ENCODE data around the gene GALNT9. TPM values are rescaled to one million over a fixed set of nuclear protein-coding genes. Genes with fewer than 3 reads are reported as not detected.

GALNT9 gene
- total RNA-seq, 1 donor from 2014 or later = not detected

DNA sequence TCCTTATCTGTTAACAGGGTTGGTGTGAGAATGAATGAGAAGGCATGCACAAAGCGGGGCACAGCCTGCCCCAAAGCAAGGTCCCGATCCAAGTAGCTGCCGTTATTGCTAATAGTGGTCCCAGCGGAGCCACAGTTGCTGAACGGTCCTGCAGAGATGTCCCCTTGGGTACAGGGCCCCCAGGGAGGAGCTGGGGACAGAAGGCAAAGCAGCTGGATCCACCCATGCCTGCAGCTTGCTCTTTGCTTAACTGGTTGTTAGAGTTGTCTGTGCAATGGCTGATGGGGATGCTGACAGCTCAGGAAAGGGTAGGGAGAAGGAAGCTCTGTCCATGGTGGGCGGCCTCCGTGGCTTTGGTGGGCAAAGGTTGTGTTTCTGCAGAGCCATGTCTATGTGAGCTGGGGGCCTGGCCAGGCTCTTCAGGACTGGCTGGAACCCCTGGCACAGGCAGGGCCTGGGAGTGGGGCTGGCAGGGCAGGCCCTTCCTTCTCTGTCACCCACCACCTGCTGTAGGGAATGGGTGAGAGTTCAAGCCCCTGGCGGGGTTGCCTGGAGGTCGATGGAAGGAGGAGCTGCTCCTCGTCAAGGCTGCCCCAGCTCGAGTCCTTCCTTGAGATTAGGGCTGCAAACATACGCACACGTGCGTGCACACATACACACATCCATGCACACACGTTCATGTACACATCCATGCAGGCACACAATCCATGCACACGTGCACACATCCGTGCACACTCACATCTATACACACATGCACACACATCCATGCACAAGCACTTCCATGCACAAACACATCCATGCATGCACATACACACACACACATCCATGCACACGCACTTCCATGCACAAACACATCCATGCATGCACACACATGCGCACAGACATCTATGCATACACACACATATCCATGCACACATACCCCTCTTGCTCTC lies 149.7 kb downstream of the GALNT9 start:
- H3K36me3 ChIP-seq (ENCODE audit: control insufficient read depth, insufficient read depth, low read length) = no peaks in the 10 kb centered on the region
- peak; percentile 88 for FAIRE-seq
- DNase-seq (ENCODE audit: low read depth) = no peak
- TF ChIP-seq, protein P1, sequence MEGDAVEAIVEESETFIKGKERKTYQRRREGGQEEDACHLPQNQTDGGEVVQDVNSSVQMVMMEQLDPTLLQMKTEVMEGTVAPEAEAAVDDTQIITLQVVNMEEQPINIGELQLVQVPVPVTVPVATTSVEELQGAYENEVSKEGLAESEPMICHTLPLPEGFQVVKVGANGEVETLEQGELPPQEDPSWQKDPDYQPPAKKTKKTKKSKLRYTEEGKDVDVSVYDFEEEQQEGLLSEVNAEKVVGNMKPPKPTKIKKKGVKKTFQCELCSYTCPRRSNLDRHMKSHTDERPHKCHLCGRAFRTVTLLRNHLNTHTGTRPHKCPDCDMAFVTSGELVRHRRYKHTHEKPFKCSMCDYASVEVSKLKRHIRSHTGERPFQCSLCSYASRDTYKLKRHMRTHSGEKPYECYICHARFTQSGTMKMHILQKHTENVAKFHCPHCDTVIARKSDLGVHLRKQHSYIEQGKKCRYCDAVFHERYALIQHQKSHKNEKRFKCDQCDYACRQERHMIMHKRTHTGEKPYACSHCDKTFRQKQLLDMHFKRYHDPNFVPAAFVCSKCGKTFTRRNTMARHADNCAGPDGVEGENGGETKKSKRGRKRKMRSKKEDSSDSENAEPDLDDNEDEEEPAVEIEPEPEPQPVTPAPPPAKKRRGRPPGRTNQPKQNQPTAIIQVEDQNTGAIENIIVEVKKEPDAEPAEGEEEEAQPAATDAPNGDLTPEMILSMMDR (IDR thresholded peaks at IDR 0.05; ENCODE audit: insufficient read depth, low read length, severe bottlenecking) = no peak
- H3K4me3 ChIP-seq (ENCODE audit: low read depth, low read length) = no peak overlapping the region
- no peaks in the 10 kb centered on the region for H3K27me3 ChIP-seq (ENCODE audit: control insufficient read depth, insufficient read depth, low read length)

DNA sequence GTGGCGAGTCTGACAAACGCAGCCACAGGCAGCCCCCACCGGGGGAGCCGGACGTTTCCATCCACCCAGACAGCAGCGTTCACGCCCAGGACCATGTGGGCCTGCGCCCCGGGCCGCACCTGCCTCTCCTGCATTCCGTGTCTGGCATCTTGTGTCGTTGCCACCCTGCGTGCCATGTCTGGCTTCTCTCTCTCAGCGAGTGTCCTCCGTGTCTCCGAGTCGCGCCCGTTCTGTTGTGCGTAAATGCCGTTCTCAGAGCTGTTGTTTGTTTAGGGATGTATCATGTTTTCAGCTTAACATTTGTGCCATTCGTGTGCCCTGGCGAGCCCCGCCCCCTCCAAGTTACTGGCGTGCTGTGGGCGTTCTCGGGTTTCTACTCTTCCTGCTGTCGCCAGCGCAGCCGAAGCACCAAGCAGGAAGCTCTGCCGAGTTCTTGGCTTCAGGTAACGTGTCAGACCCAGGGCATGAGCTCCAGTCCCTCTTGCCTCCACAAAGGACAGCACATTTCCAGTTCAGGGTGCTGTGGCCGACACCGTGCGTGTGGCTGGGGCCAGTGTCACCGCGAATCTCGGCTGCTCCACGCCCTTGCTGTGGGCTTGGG lies 150.5 kb downstream of the GALNT9 start:
- H3K4me3 ChIP-seq (ENCODE audit: low read depth, low read length) = no peak overlapping the region
- TF ChIP-seq, protein P1 (IDR thresholded peaks at IDR 0.05; ENCODE audit: insufficient read depth, low read length, severe bottlenecking) = no peak
- peak; percentile 1 for DNase-seq (ENCODE audit: low read depth)
- no peaks in the 10 kb centered on the region for H3K27me3 ChIP-seq (ENCODE audit: control insufficient read depth, insufficient read depth, low read length)
- no peaks in the 10 kb centered on the region for H3K36me3 ChIP-seq (ENCODE audit: control insufficient read depth, insufficient read depth, low read length)
- FAIRE-seq = no peak

DNA sequence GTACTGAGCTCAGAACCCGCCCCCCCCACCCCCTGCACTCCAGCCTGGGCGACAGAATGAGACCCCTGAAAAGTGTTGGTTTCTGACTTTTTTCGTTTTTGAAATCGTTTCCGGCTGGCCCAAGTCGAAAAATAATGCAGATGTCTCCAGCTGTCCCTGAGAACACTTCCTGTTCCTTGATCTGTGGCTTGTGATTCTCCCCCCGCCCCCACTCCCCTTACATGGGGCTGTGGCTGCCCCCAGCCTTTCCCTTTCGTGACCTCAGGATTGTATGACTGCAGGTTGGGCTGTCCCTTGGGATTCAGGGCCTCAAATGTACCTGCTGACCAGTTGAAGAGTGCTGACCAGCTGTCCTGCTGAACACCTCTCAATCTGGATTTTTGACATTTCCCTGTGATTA lies 151.1 kb downstream of the GALNT9 start:
- FAIRE-seq = no peak

DNA sequence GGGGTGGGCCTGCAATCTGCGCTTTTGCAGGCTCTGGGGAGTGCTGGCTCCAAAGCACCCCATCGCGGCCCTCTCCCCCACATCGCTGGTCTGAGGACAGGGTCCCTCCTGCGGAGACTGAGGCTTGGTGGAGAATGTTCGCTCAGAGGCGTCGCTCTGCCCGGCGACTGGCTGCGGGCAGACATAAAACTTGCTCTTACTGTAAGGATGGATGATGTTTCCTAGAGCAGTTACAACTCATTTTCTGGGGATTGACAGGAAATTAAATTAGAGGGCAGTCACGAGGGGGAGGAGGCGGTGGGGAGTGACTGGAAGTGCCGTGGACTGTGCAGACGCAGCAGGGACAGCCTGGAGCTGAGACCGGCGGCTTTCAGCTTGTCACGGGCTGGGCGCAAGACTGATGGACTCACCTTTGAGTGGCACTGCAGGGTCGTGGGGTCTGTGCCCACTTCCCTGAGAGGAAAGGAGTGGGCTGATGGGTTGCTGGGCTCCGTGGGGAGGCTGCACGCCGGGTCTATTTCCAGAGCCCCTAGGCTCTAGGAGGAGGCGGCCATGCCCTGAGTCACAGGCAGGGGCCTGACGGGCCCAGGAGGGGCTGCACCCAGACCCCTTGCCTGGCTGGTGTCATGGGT lies 152.4 kb downstream of the GALNT9 start:
- TF ChIP-seq, protein P1 (IDR thresholded peaks at IDR 0.05; ENCODE audit: insufficient read depth, low read length, severe bottlenecking) = no peak
- FAIRE-seq (no peak), DNase-seq (ENCODE audit: low read depth) (no peak)
- H3K36me3 ChIP-seq (ENCODE audit: control insufficient read depth, insufficient read depth, low read length) = no peaks in the 10 kb centered on the region
- H3K4me3 ChIP-seq (ENCODE audit: low read depth, low read length) = no peak overlapping the region
- peaks cover 2% of the 10 kb centered on the region for H3K27me3 ChIP-seq (ENCODE audit: control insufficient read depth, insufficient read depth, low read length)

More for the DNA sequence above, 151.1 kb downstream of the GALNT9 start:
- TF ChIP-seq, protein P1 (IDR thresholded peaks at IDR 0.05; ENCODE audit: insufficient read depth, low read length, severe bottlenecking) = no peak
- DNase-seq (ENCODE audit: low read depth) = no peak
- no peaks in the 10 kb centered on the region for H3K27me3 ChIP-seq (ENCODE audit: control insufficient read depth, insufficient read depth, low read length)
- H3K4me3 ChIP-seq (ENCODE audit: low read depth, low read length) = no peak overlapping the region
- H3K36me3 ChIP-seq (ENCODE audit: control insufficient read depth, insufficient read depth, low read length) = no peaks in the 10 kb centered on the region

DNA sequence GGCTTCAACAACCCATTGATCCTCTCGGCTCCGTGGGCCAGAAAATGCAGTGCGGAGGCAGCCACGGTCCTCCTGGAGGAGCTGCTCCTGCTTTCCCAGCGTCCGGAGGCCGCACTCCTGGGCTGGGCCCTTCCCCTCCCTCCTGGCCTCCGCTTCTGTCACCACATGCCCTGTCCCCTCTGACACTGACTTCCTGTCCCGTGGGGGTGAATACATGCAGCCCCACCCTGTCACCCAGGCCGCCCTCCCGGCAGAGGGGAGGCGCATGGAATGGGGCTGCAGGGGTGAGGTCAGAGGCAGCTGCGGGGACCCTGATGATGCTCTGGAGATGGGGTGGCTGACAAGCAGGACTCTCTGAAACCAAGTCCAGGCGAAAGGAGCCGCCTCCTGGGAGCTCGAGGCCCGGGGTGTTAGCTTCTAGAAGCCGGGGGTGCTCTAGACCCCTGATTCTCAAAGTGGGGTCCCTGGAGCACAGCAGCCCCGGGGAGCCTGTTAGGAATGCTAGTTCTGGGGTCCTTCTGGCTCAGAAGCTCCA lies 152.9 kb downstream of the GALNT9 start:
- H3K27me3 ChIP-seq (ENCODE audit: control insufficient read depth, insufficient read depth, low read length) = peaks cover 5% of the 10 kb centered on the region
- FAIRE-seq = no peak

More for the DNA sequence above, 152.9 kb downstream of the GALNT9 start:
- H3K4me3 ChIP-seq (ENCODE audit: low read depth, low read length) = no peak overlapping the region
- TF ChIP-seq, protein P1 (IDR thresholded peaks at IDR 0.05; ENCODE audit: insufficient read depth, low read length, severe bottlenecking) = no peak
- no peaks in the 10 kb centered on the region for H3K36me3 ChIP-seq (ENCODE audit: control insufficient read depth, insufficient read depth, low read length)
- DNase-seq (ENCODE audit: low read depth) = no peak
